GM18951 (cell line): Measurements from ENCODE around the gene TADA3.
A peak's percentile ranks its signal among the peaks of the same experiment; 100 is the strongest.

Source experiments
- POLR2A ChIP-seq: IDR thresholded peaks from 4 replicates; pipeline ENCODE4 v1.6.1; 2011; ENCODE audit warnings: mild to moderate bottlenecking; ENCODE audit not compliant: insufficient read length, insufficient read depth; ENCODE audit errors: extremely low read depth
- in situ Hi-C: fragments of 300-500 bp; cut with MboI; formaldehyde crosslinking; loops from one replicate; pipeline ENCODE4 v1.12.0; 2022; ENCODE audit warnings: low sequenced_read_pairs, mixed read lengths, inconsistent platforms; ENCODE audit not compliant: unreplicated experiment

Gene TADA3

GRCh38 chr3:9749645-9750555 lies 42.4 kb downstream of the TADA3 start, which contains the start of gene OGG1:
Gene OGG1, plus strand, starts transcription at chr3:9749952. Its CDS starts 335 bp downstream, at chr3:9750287.
- TF ChIP-seq POLR2A, result peak; percentile 70
- in situ Hi-C loops, result no loop called here

GRCh38 chr3:9749296-9749644 lies 43.0 kb downstream of the TADA3 start:
- no peak for TF ChIP-seq POLR2A
- in situ Hi-C loops, result no loop called here

- in situ Hi-C loops, result no loop called here
- TF ChIP-seq POLR2A, result no peak
These were observed 44.2 kb downstream of the TADA3 start for GRCh38 chr3:9748031-9748430.

- in situ Hi-C loops, result no loop called here
- no peak for TF ChIP-seq POLR2A
These were observed 45.0 kb downstream of the TADA3 start for GRCh38 chr3:9747267-9747666.

- TF ChIP-seq POLR2A, result no peak
- in situ Hi-C loops, result no loop called here
These were observed 45.9 kb downstream of the TADA3 start for GRCh38 chr3:9746330-9746729.

GRCh38 chr3:9745521-9745920 lies 46.8 kb downstream of the TADA3 start:
- in situ Hi-C loops, result no loop called here
- TF ChIP-seq POLR2A, result no peak

GRCh38 chr3:9744162-9744561 lies 48.1 kb downstream of the TADA3 start:
- TF ChIP-seq POLR2A, result no peak
- in situ Hi-C loops, result no loop called here

- in situ Hi-C loops, result no loop called here
- TF ChIP-seq POLR2A, result no peak
These were observed 48.7 kb downstream of the TADA3 start for GRCh38 chr3:9743548-9743947.

- in situ Hi-C loops, result no loop called here
- no peak for TF ChIP-seq POLR2A
These were observed 49.7 kb downstream of the TADA3 start for GRCh38 chr3:9742560-9742959.

GRCh38 chr3:9739181-9739580 lies 53.1 kb downstream of the TADA3 start:
- no peak for TF ChIP-seq POLR2A
- in situ Hi-C loops, result no loop called here

GRCh38 chr3:9736831-9737230 lies 55.4 kb downstream of the TADA3 start:
- in situ Hi-C loops, result no loop called here

GRCh38 chr3:9732740-9733115 lies 59.5 kb downstream of the TADA3 start:
- no peak for TF ChIP-seq POLR2A
- in situ Hi-C loops, result no loop called here

More at GRCh38 chr3:9736831-9737230, 55.4 kb downstream of the TADA3 start:
- TF ChIP-seq POLR2A, result no peak

GRCh38 chr3:9732080-9732739 lies 60.1 kb downstream of the TADA3 start:
- in situ Hi-C loops, result no loop called here
- no peak for TF ChIP-seq POLR2A
